K562 (cell line): ENCODE measurements around the gene TBC1D17. TPM values are rescaled to one million over a fixed set of nuclear protein-coding genes. Genes with fewer than 3 reads are reported as not detected.
A peak's percentile ranks its signal among the peaks of the same experiment; 100 is the strongest.

Source experiments
- ARHGAP35 ChIP-seq: fragments of 450-650 bp; IDR thresholded peaks from 2 replicates; pipeline ENCODE4 v1.6.1; 2018; ENCODE audit not compliant: partially characterized antibody
- ATF7 ChIP-seq: fragments of 450-650 bp; IDR thresholded peaks from 2 replicates; pipeline ENCODE4 v1.7.1; 2014; ENCODE audit warnings: mild to moderate bottlenecking, moderate library complexity
- GTF2F1 ChIP-seq: IDR thresholded peaks from 2 replicates; pipeline ENCODE4 v1.6.1; 2011; ENCODE audit warnings: low read depth, low read length, improper control_type of control experiment
- KDM5B ChIP-seq: fragments of 200-600 bp; sonication (generic); IDR thresholded peaks from 2 replicates; pipeline ENCODE4 v1.6.1; 2012; ENCODE audit warnings: low read depth, mild to moderate bottlenecking, moderate library complexity, low read length, control low read depth, inconsistent platforms; ENCODE audit not compliant: insufficient replicate concordance
- LCOR ChIP-seq: sonication (generic); formaldehyde crosslinking; IDR thresholded peaks from 2 replicates; pipeline ENCODE4 v1.8.0; 2022; ENCODE audit warnings: mild to moderate bottlenecking, missing genetic modification reagents
- NFATC3 ChIP-seq: fragments of 450-650 bp; IDR thresholded peaks from 2 replicates; pipeline ENCODE4 v1.6.1; 2017; ENCODE audit warnings: mild to moderate bottlenecking
- NFE2L1 ChIP-seq: fragments of 450-650 bp; IDR thresholded peaks from 2 replicates; pipeline ENCODE4 v1.6.1; 2016; ENCODE audit warnings: missing genetic modification characterization, low read depth, mild to moderate bottlenecking, missing compliant biosample characterization, moderate library complexity, borderline replicate concordance
- NUFIP1 ChIP-seq: fragments of 450-650 bp; IDR thresholded peaks from 2 replicates; pipeline ENCODE4 v1.6.1; 2018; ENCODE audit not compliant: partially characterized antibody
- PHF21A ChIP-seq: fragments of 450-650 bp; IDR thresholded peaks from 2 replicates; pipeline ENCODE4 v1.6.1; 2017; ENCODE audit warnings: low read depth, borderline replicate concordance
- SIRT6 ChIP-seq: IDR thresholded peaks from one replicate; pipeline ENCODE4 v1.6.1; 2012; ENCODE audit warnings: low read depth, mild to moderate bottlenecking, control low read depth, inconsistent platforms, low read length, moderate library complexity
- SMAD3 ChIP-seq: fragments of 450-650 bp; formaldehyde crosslinking; conservative IDR thresholded peaks from 2 replicates; pipeline ENCODE4 v1.4.0; 2020; ENCODE audit warnings: mild to moderate bottlenecking
- THRB ChIP-seq: fragments of 450-650 bp; formaldehyde crosslinking; conservative IDR thresholded peaks from 2 replicates; pipeline ENCODE4 v1.4.0; 2022; ENCODE audit warnings: mild to moderate bottlenecking, missing genetic modification characterization
- UBTF ChIP-seq, 2 experiments: IDR thresholded peaks; 2 replicates each; pipeline ENCODE4 v1.6.1; 2012; ENCODE audit warnings: improper control_type of control experiment in 2 of 2, low read depth in 2 of 2, low read length in 2 of 2, borderline replicate concordance in 1 of 2
- ZFP1 ChIP-seq: fragments of 450-650 bp; formaldehyde crosslinking; IDR thresholded peaks from 2 replicates; pipeline ENCODE4 v1.4.0; 2020; ENCODE audit warnings: mild to moderate bottlenecking, mixed read lengths
- ZNF133 ChIP-seq: fragments of 250-450 bp; sonication (Bioruptor Pico); IDR thresholded peaks from 2 replicates; pipeline ENCODE4 v1.4.0; 2020; ENCODE audit warnings: mild to moderate bottlenecking
- ZNF197 ChIP-seq: fragments of 200-800 bp; sonication (Bioruptor generic); IDR thresholded peaks from 2 replicates; pipeline ENCODE4 v1.6.1; 2016; ENCODE audit warnings: low read depth, missing genetic modification characterization, missing compliant biosample characterization
- ZNF764 ChIP-seq: fragments of 250-450 bp; sonication (Bioruptor Pico); IDR thresholded peaks from 2 replicates; pipeline ENCODE4 v1.4.0; 2020; ENCODE audit warnings: low read depth, mild to moderate bottlenecking, moderate library complexity
- ZNF780A ChIP-seq: fragments of 250-450 bp; sonication (Bioruptor Pico); IDR thresholded peaks from 2 replicates; pipeline ENCODE4 v1.5.0; 2021; ENCODE audit warnings: mild to moderate bottlenecking
- polyA plus RNA-seq, 8 experiments: library from polyadenylated mRNA; depleted of rRNA in 4 of 8; stranded (reverse) in 5 of 8; unstranded in 3 of 8; fragments of >200 nt; fragmentation: Nextera tagmentation in 2 of 8; fragmentation: Illumina TruSeq in 1 of 8; extraction: Ambion mirVana in 2 of 8; extraction: Trizol in 1 of 8; gene quantifications; 2 replicates each; pipeline versions ENCODE4 v1.2.1 to v1.2.3, GENCODE V29; 2011 to 2014; ENCODE audit warnings: inconsistent platforms in 1 of 8, missing spikeins in 1 of 8
- total RNA-seq, 7 experiments: library from RNA; depleted of rRNA in 6 of 7; stranded (reverse); fragments of >200 nt in 6 of 7; fragmentation: Illumina TruSeq in 2 of 7; extraction: Trizol in 2 of 7; gene quantifications; 2 replicates each; pipeline versions ENCODE4 v1.2.1 to v1.2.3, GENCODE V29; 2011 to 2021; ENCODE audit warnings: low replicate concordance in 1 of 7
- TF ChIP-seq, protein P1 (sequence below): fragments of 250-450 bp; sonication (Bioruptor Pico); IDR thresholded peaks from 2 replicates; pipeline ENCODE4 v1.8.0; 2021; ENCODE audit warnings: moderate library complexity, mild to moderate bottlenecking, inconsistent platforms
- TF ChIP-seq, protein P2 (sequence below): fragments of 450-650 bp; IDR thresholded peaks from 2 replicates; pipeline ENCODE4 v1.6.1; 2016; ENCODE audit warnings: low read depth, mild to moderate bottlenecking, moderate library complexity
- TF ChIP-seq, protein P3 (sequence below): fragments of 250-450 bp; sonication (Bioruptor Pico); IDR thresholded peaks from 2 replicates; pipeline ENCODE4 v1.5.0; 2021
- TF ChIP-seq, protein P4 (sequence below): fragments of 450-650 bp; IDR thresholded peaks from 2 replicates; pipeline ENCODE4 v1.6.1; 2016; ENCODE audit warnings: antibody characterized with exemption

The TBC1D17 gene
- total and polyA plus RNA-seq, 9 of the 15 experiments (the other 6 are each of a cell fraction or from before 2014, with no cell fraction given) = 0.42 to 16.0 (median 3.8) TPM

GRCh38 chr19:49889687-49890348 is 12.3 kb downstream of the TBC1D17 start (continued):
- TF ChIP-seq LCOR (CRISPR knock-in tag) (peak; percentile 99), ZFP1 (CRISPR knock-in tag) (no peak), ZNF133 (CRISPR knock-in tag) (no peak), SMAD3 (0 out of 2 replicates have a peak, but pooled peaks have one; percentile 33), ZNF764 (CRISPR knock-in tag) (no peak), UBTF (IDR thresholded peaks at IDR 0.05; ENCODE audit: borderline replicate concordance in 1 of 2, low read depth in 2 of 2, low read length in 2 of 2) (peak in 1 of 2 experiments; percentile 81; a peak in 1 of 4 replicates), NUFIP1 (no peak), ZNF780A (CRISPR knock-in tag) (no peak), NFE2L1 (no peak), NFATC3 (no peak), ARHGAP35 (no peak), GTF2F1 (no peak), SIRT6 (no peak), ZNF197 (CRISPR knock-in tag) (no peak; the same call in 1 of the 2 replicates), ATF7 (peak; percentile 87), THRB (no peak), KDM5B (no peak), PHF21A (peak; percentile 29; the same call in 1 of the 2 replicates)
- TF ChIP-seq, protein P1, sequence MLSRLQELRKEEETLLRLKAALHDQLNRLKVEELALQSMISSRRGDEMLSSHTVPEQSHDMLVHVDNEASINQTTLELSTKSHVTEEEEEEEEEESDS (CRISPR knock-in tag) = no peak
- TF ChIP-seq, protein P2, sequence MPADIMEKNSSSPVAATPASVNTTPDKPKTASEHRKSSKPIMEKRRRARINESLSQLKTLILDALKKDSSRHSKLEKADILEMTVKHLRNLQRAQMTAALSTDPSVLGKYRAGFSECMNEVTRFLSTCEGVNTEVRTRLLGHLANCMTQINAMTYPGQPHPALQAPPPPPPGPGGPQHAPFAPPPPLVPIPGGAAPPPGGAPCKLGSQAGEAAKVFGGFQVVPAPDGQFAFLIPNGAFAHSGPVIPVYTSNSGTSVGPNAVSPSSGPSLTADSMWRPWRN = no peak
- TF ChIP-seq, protein P3, sequence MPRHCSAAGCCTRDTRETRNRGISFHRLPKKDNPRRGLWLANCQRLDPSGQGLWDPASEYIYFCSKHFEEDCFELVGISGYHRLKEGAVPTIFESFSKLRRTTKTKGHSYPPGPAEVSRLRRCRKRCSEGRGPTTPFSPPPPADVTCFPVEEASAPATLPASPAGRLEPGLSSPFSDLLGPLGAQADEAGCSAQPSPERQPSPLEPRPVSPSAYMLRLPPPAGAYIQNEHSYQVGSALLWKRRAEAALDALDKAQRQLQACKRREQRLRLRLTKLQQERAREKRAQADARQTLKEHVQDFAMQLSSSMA = no peak
- TF ChIP-seq, protein P4, sequence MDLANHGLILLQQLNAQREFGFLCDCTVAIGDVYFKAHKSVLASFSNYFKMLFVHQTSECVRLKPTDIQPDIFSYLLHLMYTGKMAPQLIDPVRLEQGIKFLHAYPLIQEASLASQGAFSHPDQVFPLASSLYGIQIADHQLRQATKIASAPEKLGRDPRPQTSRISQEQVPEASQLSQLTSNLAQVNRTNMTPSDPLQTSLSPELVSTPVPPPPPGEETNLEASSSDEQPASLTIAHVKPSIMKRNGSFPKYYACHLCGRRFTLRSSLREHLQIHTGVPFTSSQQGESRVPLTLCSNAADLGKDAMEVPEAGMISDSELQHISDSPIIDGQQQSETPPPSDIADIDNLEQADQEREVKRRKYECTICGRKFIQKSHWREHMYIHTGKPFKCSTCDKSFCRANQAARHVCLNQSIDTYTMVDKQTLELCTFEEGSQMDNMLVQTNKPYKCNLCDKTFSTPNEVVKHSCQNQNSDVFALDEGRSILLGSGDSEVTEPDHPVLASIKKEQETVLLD = no peak; the same call in 1 of the 2 replicates
